Right lobe of liver (tissue), 6 donors: ENCODE data around the gene SLC9C1. TPM values are rescaled to one million over a fixed set of nuclear protein-coding genes. Genes with fewer than 3 reads are reported as not detected.

Experiments
- ATAC-seq, 4 donors: fragments of 200-7000 bp; cut with Tn5 transposase; one replicate each; pipeline ENCODE4 v1.9.1; 2020; ENCODE audit warnings: mild to moderate bottlenecking in 4 of 4, moderate library complexity in 4 of 4
- DNase-seq, 3 donors: peaks; one replicate each; pipeline ENCODE4 v3.0.0-alpha.2; 2020
- H3K27ac ChIP-seq, 3 donors: fragments of 200-600 bp; one replicate each; pipeline ENCODE4 v1.8.0; 2022
- H3K27me3 ChIP-seq, 2 donors: fragments of 200-600 bp; one replicate each; pipeline ENCODE4 v1.8.0; 2022
- H3K36me3 ChIP-seq, 4 donors: fragments of 200-600 bp; sonication (generic) in 1 of 4; one replicate each; pipeline versions ENCODE4 v1.5.1 to v1.8.0; 2017 to 2022; ENCODE audit warnings: control low read depth in 1 of 4
- H3K4me1 ChIP-seq, 4 donors: fragments of 200-600 bp; sonication (generic) in 1 of 4; one replicate each; pipeline versions ENCODE4 v1.5.1 to v1.8.0; 2017 to 2022; ENCODE audit warnings: control low read depth in 1 of 4
- H3K4me3 ChIP-seq, 3 donors: fragments of 200-600 bp; one replicate each; pipeline ENCODE4 v1.8.0; 2022
- H3K9me3 ChIP-seq, 4 donors: fragments of 200-600 bp; sonication (generic) in 1 of 4; one replicate each; pipeline versions ENCODE4 v1.5.1 to v1.8.0; 2017 to 2022; ENCODE audit warnings: control low read depth in 1 of 4
- POLR2A ChIP-seq: fragments of 450-650 bp; IDR thresholded peaks from one replicate; pipeline ENCODE4 v1.6.1; 2017; ENCODE audit warnings: antibody characterized with exemption, mild to moderate bottlenecking
- WGBS: methylation state at CpG from one replicate; pipeline ENCODE4 v1.1.6; 2018; ENCODE audit warnings: low coverage, low lambda C conversion rate; ENCODE audit not compliant: insufficient coverage; ENCODE audit errors: missing lambda C conversion rate; 5-methylcytosine and 5-hydroxymethylcytosine counted together
- intact Hi-C, 2 donors: fragments of 100-400 bp; cut with DNase I; formaldehyde crosslinking; loops; one replicate each; pipeline versions ENCODE4 v1.11.2 to v1.14.1; 2022
- total RNA-seq, 6 experiments: library from RNA; depleted of rRNA in 2 of 6; stranded (reverse); fragments of >200 nt in 2 of 6; fragmentation: NEBNext Ultra II Directional in 3 of 6; extraction: Animal tissue kit (Norgen Biotek cat#: 25700) in 3 of 6; gene quantifications; one replicate each; pipeline versions ENCODE4 v1.1.0 to v1.2.4, GENCODE V29; 2016 to 2023
- TF ChIP-seq, protein P1 (sequence below), 4 donors: fragments of 200-600 bp in 3 of 4; fragments of 450-650 bp in 1 of 4; IDR thresholded peaks; one replicate each; pipeline versions ENCODE4 v1.5.1 to v1.8.0; 2016 to 2022; ENCODE audit warnings: antibody characterized with exemption in 4 of 4, mild to moderate bottlenecking in 2 of 4
- donor health status: DM: no; HTN: yes; CAD: no.
- donor health status: DM: no; HTN: no; CAD: no.
- donor health status: DM: no; HTN: no; CAD: no.
- donor health status: DM: no; HTN: yes; CAD: no.
- donor health status: DM: no; HTN: yes; CAD: no.

The SLC9C1 gene
- total RNA-seq, 6 experiments from 2014 or later: not detected

DNA sequence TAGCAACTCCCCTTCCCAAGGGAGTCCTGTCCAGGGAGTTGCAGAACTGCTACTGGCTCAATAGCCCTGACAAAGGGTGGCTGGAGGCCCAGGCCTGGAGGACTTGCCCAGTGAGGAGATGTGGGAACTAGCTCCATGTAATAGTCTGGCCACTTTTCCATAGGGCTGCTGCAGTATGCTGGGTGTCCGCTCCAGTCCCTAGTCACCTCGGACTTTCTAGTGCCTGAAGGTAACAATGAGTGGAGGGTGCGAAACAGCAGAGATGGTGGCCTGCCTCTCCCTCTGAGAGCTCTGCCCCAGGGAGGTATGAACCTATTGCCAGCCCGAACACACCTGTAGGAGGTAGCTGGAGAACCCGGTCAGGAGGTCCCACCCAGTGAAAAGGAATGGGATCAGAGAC lies 119.0 kb downstream of the SLC9C1 start:
- Histone ChIP-seq H3K9me3 (no peaks in the 10 kb centered on the region), H3K36me3 (no peaks in the 10 kb centered on the region), H3K27me3 (no peaks in the 10 kb centered on the region), H3K4me1 (no peaks in the 10 kb centered on the region), H3K27ac (no peak overlapping the region), H3K4me3 (no peak overlapping the region)
- no peak for ATAC-seq
- DNase-seq: no peak
- 20% methylated on average over 1 of the region's 5 CpGs for WGBS
- TF ChIP-seq, protein P1, sequence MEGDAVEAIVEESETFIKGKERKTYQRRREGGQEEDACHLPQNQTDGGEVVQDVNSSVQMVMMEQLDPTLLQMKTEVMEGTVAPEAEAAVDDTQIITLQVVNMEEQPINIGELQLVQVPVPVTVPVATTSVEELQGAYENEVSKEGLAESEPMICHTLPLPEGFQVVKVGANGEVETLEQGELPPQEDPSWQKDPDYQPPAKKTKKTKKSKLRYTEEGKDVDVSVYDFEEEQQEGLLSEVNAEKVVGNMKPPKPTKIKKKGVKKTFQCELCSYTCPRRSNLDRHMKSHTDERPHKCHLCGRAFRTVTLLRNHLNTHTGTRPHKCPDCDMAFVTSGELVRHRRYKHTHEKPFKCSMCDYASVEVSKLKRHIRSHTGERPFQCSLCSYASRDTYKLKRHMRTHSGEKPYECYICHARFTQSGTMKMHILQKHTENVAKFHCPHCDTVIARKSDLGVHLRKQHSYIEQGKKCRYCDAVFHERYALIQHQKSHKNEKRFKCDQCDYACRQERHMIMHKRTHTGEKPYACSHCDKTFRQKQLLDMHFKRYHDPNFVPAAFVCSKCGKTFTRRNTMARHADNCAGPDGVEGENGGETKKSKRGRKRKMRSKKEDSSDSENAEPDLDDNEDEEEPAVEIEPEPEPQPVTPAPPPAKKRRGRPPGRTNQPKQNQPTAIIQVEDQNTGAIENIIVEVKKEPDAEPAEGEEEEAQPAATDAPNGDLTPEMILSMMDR (IDR thresholded peaks at IDR 0.05): no peak
- no peak for TF ChIP-seq POLR2A
- intact Hi-C loops: no loop called here

DNA sequence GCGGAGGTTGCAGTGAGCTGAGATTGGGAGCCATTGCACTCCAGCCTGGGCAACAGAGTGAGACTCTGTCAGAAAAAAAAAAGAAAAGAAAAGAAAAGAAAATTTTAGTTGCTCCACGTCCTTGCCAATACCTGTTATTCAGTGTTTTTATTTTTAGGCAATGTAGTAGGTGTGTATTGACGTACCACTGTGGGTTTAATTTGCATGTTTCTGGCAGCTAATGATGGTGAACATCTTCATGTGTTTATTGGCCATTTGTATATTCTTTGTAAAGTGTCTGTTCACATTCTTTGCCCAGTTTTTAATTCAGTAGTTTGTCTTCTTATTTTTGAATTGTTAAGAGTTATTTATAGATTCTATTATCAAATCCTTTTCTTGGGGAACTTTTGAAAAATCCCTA lies 122.9 kb downstream of the SLC9C1 start:
- H3K27ac ChIP-seq: no peak overlapping the region
- 73% methylated on average over 3 of the region's 3 CpGs for WGBS
- H3K27me3 ChIP-seq: no peaks in the 10 kb centered on the region
- no peaks in the 10 kb centered on the region for H3K36me3 ChIP-seq
- H3K4me3 ChIP-seq: no peak overlapping the region
- intact Hi-C loops: no loop called here
- H3K4me1 ChIP-seq: no peaks in the 10 kb centered on the region
- no peak for TF ChIP-seq POLR2A
- TF ChIP-seq, protein P1 (IDR thresholded peaks at IDR 0.05): no peak
- no peak for DNase-seq
- no peaks in the 10 kb centered on the region for H3K9me3 ChIP-seq
- no peak for ATAC-seq

DNA sequence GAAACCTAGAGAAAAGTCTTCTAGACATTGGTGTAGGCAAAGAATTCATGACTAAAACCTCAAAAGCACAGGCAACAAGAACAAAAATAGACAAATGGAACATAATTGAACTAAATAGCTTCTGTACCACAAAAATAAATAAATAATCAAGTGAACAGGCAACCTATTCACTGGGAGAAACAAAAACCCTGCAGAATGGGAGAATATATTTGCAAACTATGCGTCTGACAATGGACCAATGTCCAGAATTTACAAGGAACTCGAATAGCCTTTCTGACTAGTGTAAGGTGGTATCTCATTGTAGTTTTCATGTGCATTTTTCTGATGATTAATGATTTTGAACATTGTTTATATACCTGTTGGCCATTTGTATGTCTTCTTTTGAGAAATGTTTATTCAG lies 124.0 kb downstream of the SLC9C1 start:
- TF ChIP-seq POLR2A: no peak
- TF ChIP-seq, protein P1 (IDR thresholded peaks at IDR 0.05): no peak
- Histone ChIP-seq H3K27me3 (no peaks in the 10 kb centered on the region), H3K9me3 (no peaks in the 10 kb centered on the region), H3K4me1 (no peaks in the 10 kb centered on the region), H3K27ac (no peak overlapping the region), H3K4me3 (no peak overlapping the region), H3K36me3 (no peaks in the 10 kb centered on the region)
- DNase-seq (no peak), ATAC-seq (no peak)
- WGBS: 69% methylated on average over 2 of the region's 2 CpGs
- intact Hi-C loops: no loop called here

DNA sequence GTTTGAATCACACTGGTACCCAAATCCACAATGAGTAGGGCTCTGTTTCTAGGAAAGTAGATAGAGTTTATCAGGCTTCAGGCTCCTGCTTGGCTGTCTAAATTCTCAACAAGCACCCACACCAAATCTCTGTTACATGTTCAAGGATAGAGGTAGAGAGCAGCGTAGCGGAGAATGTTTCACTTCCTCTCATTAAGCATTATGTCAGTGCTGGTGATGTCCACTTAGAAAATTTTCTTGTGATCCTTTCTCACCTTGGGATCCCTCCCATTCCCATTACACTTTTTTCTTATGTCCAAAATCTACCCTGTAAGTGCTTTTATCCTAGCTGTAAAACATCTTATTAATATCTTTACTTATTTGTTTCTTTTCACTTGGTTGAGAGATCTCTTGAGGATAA lies 126.3 kb downstream of the SLC9C1 start:
- 83% methylated on average over 2 of the region's 2 CpGs for WGBS
- H3K4me3 ChIP-seq: no peak overlapping the region
- H3K27me3 ChIP-seq: no peaks in the 10 kb centered on the region
- no peak overlapping the region for H3K27ac ChIP-seq
- no peaks in the 10 kb centered on the region for H3K36me3 ChIP-seq
- DNase-seq: no peak
- no peak for TF ChIP-seq POLR2A
- TF ChIP-seq, protein P1 (IDR thresholded peaks at IDR 0.05): no peak
- no peaks in the 10 kb centered on the region for H3K9me3 ChIP-seq
- no peaks in the 10 kb centered on the region for H3K4me1 ChIP-seq
- no peak for ATAC-seq
- intact Hi-C loops: no loop called here

DNA sequence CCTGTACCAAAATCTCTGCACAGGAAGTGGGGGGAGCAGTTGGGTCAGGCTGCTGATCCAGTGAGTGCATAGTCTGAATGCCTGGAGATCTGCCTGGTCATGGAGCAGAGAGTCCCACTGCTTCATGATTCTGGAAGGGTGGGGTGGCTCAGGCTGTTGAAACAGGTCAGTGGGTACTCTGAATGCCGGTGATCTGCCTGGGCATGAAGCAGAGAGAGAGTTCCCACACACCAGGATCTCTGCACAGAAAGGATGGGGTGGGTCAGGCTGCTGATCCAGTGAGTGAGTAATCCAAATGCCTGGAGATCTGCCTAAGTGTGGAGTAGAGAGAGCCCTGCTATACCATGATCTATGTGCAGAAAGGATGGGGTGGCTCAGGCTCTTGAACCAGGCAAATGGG lies 144.9 kb downstream of the SLC9C1 start:
- no peak overlapping the region for H3K4me3 ChIP-seq
- no peaks in the 10 kb centered on the region for H3K36me3 ChIP-seq
- ATAC-seq: no peak
- no peak for TF ChIP-seq POLR2A
- TF ChIP-seq, protein P1 (IDR thresholded peaks at IDR 0.05): no peak
- no CpG with 5 or more reads among the region's 1 CpG for WGBS
- DNase-seq: no peak
- no peak overlapping the region for H3K27ac ChIP-seq
- intact Hi-C loops: no loop called here
- H3K4me1 ChIP-seq: no peaks in the 10 kb centered on the region
- no peaks in the 10 kb centered on the region for H3K9me3 ChIP-seq
- H3K27me3 ChIP-seq: no peaks in the 10 kb centered on the region
